Measurements from ENCODE around the gene NPTX1.

The NPTX1 gene

GRCh38 chr17:80430446-80431245 lies 45.8 kb downstream of the NPTX1 start:
- H3K79me2 ChIP-seq (ENCODE audit: control insufficient read depth, insufficient read depth, low read length, unreplicated experiment) = no peaks in the 10 kb centered on the region
- no peaks in the 10 kb centered on the region for H3K4me1 ChIP-seq (ENCODE audit: control insufficient read depth, insufficient read depth, low read length, unreplicated experiment)
- no peak overlapping the region for H2AFZ ChIP-seq (ENCODE audit: low read length, unreplicated experiment)
- no peak overlapping the region for H3K4me3 ChIP-seq (ENCODE audit: low read depth, low read length)
- H3K27me3 ChIP-seq (ENCODE audit: insufficient read depth, low read length) = no peaks in the 10 kb centered on the region
- H3K27ac ChIP-seq (ENCODE audit: low read depth, low read length) = no peak overlapping the region
- no peaks in the 10 kb centered on the region for H3K36me3 ChIP-seq (ENCODE audit: insufficient read depth, low read length)

- H3K4me3 ChIP-seq (ENCODE audit: low read depth, low read length) = no peak overlapping the region
- H3K27ac ChIP-seq (ENCODE audit: low read depth, low read length) = no peak overlapping the region
- no peaks in the 10 kb centered on the region for H3K4me1 ChIP-seq (ENCODE audit: control insufficient read depth, insufficient read depth, low read length, unreplicated experiment)
- no peaks in the 10 kb centered on the region for H3K79me2 ChIP-seq (ENCODE audit: control insufficient read depth, insufficient read depth, low read length, unreplicated experiment)
- H2AFZ ChIP-seq (ENCODE audit: low read length, unreplicated experiment) = no peak overlapping the region
- H3K27me3 ChIP-seq (ENCODE audit: insufficient read depth, low read length) = no peaks in the 10 kb centered on the region
- H3K36me3 ChIP-seq (ENCODE audit: insufficient read depth, low read length) = no peaks in the 10 kb centered on the region
Observed at GRCh38 chr17:80429356-80430275, 46.8 kb downstream of the NPTX1 start.

GRCh38 chr17:80428796-80429195 lies 47.6 kb downstream of the NPTX1 start:
- Histone ChIP-seq H3K4me3 (ENCODE audit: low read depth, low read length) (no peak overlapping the region), H3K27me3 (ENCODE audit: insufficient read depth, low read length) (no peaks in the 10 kb centered on the region), H3K27ac (ENCODE audit: low read depth, low read length) (no peak overlapping the region), H3K36me3 (ENCODE audit: insufficient read depth, low read length) (no peaks in the 10 kb centered on the region), H3K4me1 (ENCODE audit: control insufficient read depth, insufficient read depth, low read length, unreplicated experiment) (no peaks in the 10 kb centered on the region), H3K79me2 (ENCODE audit: control insufficient read depth, insufficient read depth, low read length, unreplicated experiment) (no peaks in the 10 kb centered on the region), H2AFZ (ENCODE audit: low read length, unreplicated experiment) (no peak overlapping the region)

GRCh38 chr17:80428363-80428762 lies 48.0 kb downstream of the NPTX1 start:
- H3K27me3 ChIP-seq (ENCODE audit: insufficient read depth, low read length) = no peaks in the 10 kb centered on the region
- no peaks in the 10 kb centered on the region for H3K79me2 ChIP-seq (ENCODE audit: control insufficient read depth, insufficient read depth, low read length, unreplicated experiment)
- H2AFZ ChIP-seq (ENCODE audit: low read length, unreplicated experiment) = no peak overlapping the region
- no peak overlapping the region for H3K27ac ChIP-seq (ENCODE audit: low read depth, low read length)
- no peak overlapping the region for H3K4me3 ChIP-seq (ENCODE audit: low read depth, low read length)
- H3K4me1 ChIP-seq (ENCODE audit: control insufficient read depth, insufficient read depth, low read length, unreplicated experiment) = no peaks in the 10 kb centered on the region
- H3K36me3 ChIP-seq (ENCODE audit: insufficient read depth, low read length) = no peaks in the 10 kb centered on the region

GRCh38 chr17:80427366-80428282 lies 48.8 kb downstream of the NPTX1 start:
- no peak overlapping the region for H3K27ac ChIP-seq (ENCODE audit: low read depth, low read length)
- no peak overlapping the region for H3K4me3 ChIP-seq (ENCODE audit: low read depth, low read length)
- H3K36me3 ChIP-seq (ENCODE audit: insufficient read depth, low read length) = no peaks in the 10 kb centered on the region
- H3K79me2 ChIP-seq (ENCODE audit: control insufficient read depth, insufficient read depth, low read length, unreplicated experiment) = no peaks in the 10 kb centered on the region
- no peaks in the 10 kb centered on the region for H3K27me3 ChIP-seq (ENCODE audit: insufficient read depth, low read length)
- H2AFZ ChIP-seq (ENCODE audit: low read length, unreplicated experiment) = no peak overlapping the region
- H3K4me1 ChIP-seq (ENCODE audit: control insufficient read depth, insufficient read depth, low read length, unreplicated experiment) = no peaks in the 10 kb centered on the region

GRCh38 chr17:80426671-80427326 lies 49.6 kb downstream of the NPTX1 start:
- no peak overlapping the region for H2AFZ ChIP-seq (ENCODE audit: low read length, unreplicated experiment)
- no peaks in the 10 kb centered on the region for H3K36me3 ChIP-seq (ENCODE audit: insufficient read depth, low read length)
- H3K4me3 ChIP-seq (ENCODE audit: low read depth, low read length) = no peak overlapping the region
- no peak overlapping the region for H3K27ac ChIP-seq (ENCODE audit: low read depth, low read length)
- no peaks in the 10 kb centered on the region for H3K4me1 ChIP-seq (ENCODE audit: control insufficient read depth, insufficient read depth, low read length, unreplicated experiment)
- H3K79me2 ChIP-seq (ENCODE audit: control insufficient read depth, insufficient read depth, low read length, unreplicated experiment) = no peaks in the 10 kb centered on the region
- H3K27me3 ChIP-seq (ENCODE audit: insufficient read depth, low read length) = no peaks in the 10 kb centered on the region

- Histone ChIP-seq H3K4me3 (ENCODE audit: low read depth, low read length) (no peak overlapping the region), H3K4me1 (ENCODE audit: control insufficient read depth, insufficient read depth, low read length, unreplicated experiment) (no peaks in the 10 kb centered on the region), H3K36me3 (ENCODE audit: insufficient read depth, low read length) (no peaks in the 10 kb centered on the region), H3K27ac (ENCODE audit: low read depth, low read length) (no peak overlapping the region), H2AFZ (ENCODE audit: low read length, unreplicated experiment) (no peak overlapping the region), H3K79me2 (ENCODE audit: control insufficient read depth, insufficient read depth, low read length, unreplicated experiment) (no peaks in the 10 kb centered on the region), H3K27me3 (ENCODE audit: insufficient read depth, low read length) (no peaks in the 10 kb centered on the region)
Observed at GRCh38 chr17:80425835-80426426, 50.5 kb downstream of the NPTX1 start.

- no peaks in the 10 kb centered on the region for H3K36me3 ChIP-seq (ENCODE audit: insufficient read depth, low read length)
- no peaks in the 10 kb centered on the region for H3K27me3 ChIP-seq (ENCODE audit: insufficient read depth, low read length)
- no peaks in the 10 kb centered on the region for H3K4me1 ChIP-seq (ENCODE audit: control insufficient read depth, insufficient read depth, low read length, unreplicated experiment)
- no peak overlapping the region for H3K4me3 ChIP-seq (ENCODE audit: low read depth, low read length)
- H2AFZ ChIP-seq (ENCODE audit: low read length, unreplicated experiment) = no peak overlapping the region
- H3K79me2 ChIP-seq (ENCODE audit: control insufficient read depth, insufficient read depth, low read length, unreplicated experiment) = no peaks in the 10 kb centered on the region
- H3K27ac ChIP-seq (ENCODE audit: low read depth, low read length) = no peak overlapping the region
Observed at GRCh38 chr17:80424878-80425765, 51.3 kb downstream of the NPTX1 start.

- no peak overlapping the region for H2AFZ ChIP-seq (ENCODE audit: low read length, unreplicated experiment)
- no peaks in the 10 kb centered on the region for H3K27me3 ChIP-seq (ENCODE audit: insufficient read depth, low read length)
- no peaks in the 10 kb centered on the region for H3K79me2 ChIP-seq (ENCODE audit: control insufficient read depth, insufficient read depth, low read length, unreplicated experiment)
- H3K27ac ChIP-seq (ENCODE audit: low read depth, low read length) = no peak overlapping the region
- H3K4me3 ChIP-seq (ENCODE audit: low read depth, low read length) = no peak overlapping the region
- no peaks in the 10 kb centered on the region for H3K36me3 ChIP-seq (ENCODE audit: insufficient read depth, low read length)
- no peaks in the 10 kb centered on the region for H3K4me1 ChIP-seq (ENCODE audit: control insufficient read depth, insufficient read depth, low read length, unreplicated experiment)
Observed at GRCh38 chr17:80424261-80424660, 52.1 kb downstream of the NPTX1 start.
